Neutrophil (primary cell): ENCODE results near the gene STRN3.
"Not testable (repeated sequence)": the region's sequence is repeated elsewhere in the genome, so short reads cannot be mapped to it uniquely, and the experiment has no call there.

ENCODE experiments used
- H3K27ac ChIP-seq: fragments of 200-600 bp; sonication (generic); 2 replicates; pipeline ENCODE4 v1.5.1; 2016; ENCODE audit warnings: mild to moderate bottlenecking, moderate library complexity
- H3K27me3 ChIP-seq: fragments of 200-600 bp; sonication (generic); 2 replicates; pipeline ENCODE4 v1.6.0; 2016; ENCODE audit warnings: mild to moderate bottlenecking
- H3K36me3 ChIP-seq: fragments of 200-600 bp; sonication (generic); 2 replicates; pipeline ENCODE4 v1.5.1; 2017
- H3K4me1 ChIP-seq, 2 experiments: fragments of 200-600 bp in 1 of 2; sonication (generic) in 1 of 2; 1 replicate in 1 of 2; 2 replicates in 1 of 2; pipeline versions ENCODE4 v1.5.1 to v1.6.1; 2013 to 2016; ENCODE audit warnings: low read depth in 1 of 2, low read length in 1 of 2, mild to moderate bottlenecking in 1 of 2, moderate library complexity in 1 of 2; ENCODE audit not compliant: control insufficient read depth in 1 of 2, insufficient read depth in 1 of 2
- H3K4me3 ChIP-seq, 2 experiments: fragments of 200-600 bp in 1 of 2; sonication (generic) in 1 of 2; 1 replicate in 1 of 2; 2 replicates in 1 of 2; pipeline ENCODE4 v1.5.1; 2013 to 2016; ENCODE audit warnings: low read depth in 1 of 2, low read length in 1 of 2, mild to moderate bottlenecking in 1 of 2, moderate library complexity in 1 of 2
- H3K9me3 ChIP-seq: fragments of 200-600 bp; sonication (generic); 2 replicates; pipeline ENCODE4 v1.5.1; 2016
- CTCF ChIP-seq: fragments of 200-600 bp; sonication (generic); IDR thresholded peaks from 2 replicates; pipeline ENCODE4 v1.5.1; 2016; ENCODE audit warnings: antibody characterized with exemption

STRN3 gene

DNA sequence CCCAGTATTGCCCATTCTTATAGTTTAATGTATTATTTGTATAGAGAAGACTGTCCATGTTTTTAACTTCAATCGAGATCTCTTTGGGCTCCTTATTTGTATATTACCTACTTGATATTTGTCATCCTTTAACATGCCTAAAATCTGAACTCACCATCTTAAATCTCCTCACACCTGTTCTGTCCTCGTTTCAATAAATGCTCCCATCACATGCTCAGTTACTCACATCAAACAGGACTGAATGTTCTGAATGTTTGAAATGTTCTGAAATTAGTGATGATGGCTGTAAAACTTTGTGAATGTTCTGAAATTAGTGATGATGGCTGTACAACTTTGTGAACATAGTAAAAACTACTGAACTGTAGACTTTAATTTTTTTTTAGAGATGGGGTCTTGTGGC, 117.4 kb downstream of the STRN3 start:
- no peaks in the 10 kb centered on the region for H3K9me3 ChIP-seq
- H3K4me3 ChIP-seq = no peak overlapping the region
- H3K27me3 ChIP-seq = no peaks in the 10 kb centered on the region
- no peak for TF ChIP-seq CTCF
- H3K4me1 ChIP-seq = no peaks in the 10 kb centered on the region
- peaks cover 54% of the 10 kb centered on the region for H3K36me3 ChIP-seq
- no peak overlapping the region for H3K27ac ChIP-seq

DNA sequence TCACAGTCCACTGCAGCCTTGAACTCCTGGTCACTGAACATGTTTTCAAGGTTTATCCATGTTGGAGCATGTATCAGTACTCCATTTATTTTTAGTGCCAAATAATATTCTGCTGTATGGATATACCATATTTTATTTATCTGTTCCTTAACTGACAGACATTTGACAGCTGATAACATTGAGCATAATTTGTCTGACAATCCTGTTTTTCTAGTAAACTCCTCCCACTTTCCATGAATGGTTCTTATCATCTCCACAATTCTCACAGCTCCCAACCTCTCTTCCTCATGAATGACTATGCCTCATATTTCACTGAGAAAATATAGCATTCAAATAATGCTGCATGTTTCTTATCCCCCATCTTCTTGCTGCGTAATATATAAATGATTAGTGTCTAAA, 118.5 kb downstream of the STRN3 start:
- Histone ChIP-seq H3K4me3 (no peak overlapping the region), H3K36me3 (peaks cover 54% of the 10 kb centered on the region), H3K27me3 (no peaks in the 10 kb centered on the region), H3K9me3 (no peaks in the 10 kb centered on the region), H3K4me1 (no peaks in the 10 kb centered on the region), H3K27ac (no peak overlapping the region)
- TF ChIP-seq CTCF = no peak

GRCh38 chr14:30906752-30907658, 119.2 kb downstream of the STRN3 start:
- no peak overlapping the region for H3K4me3 ChIP-seq
- no peaks in the 10 kb centered on the region for H3K4me1 ChIP-seq
- TF ChIP-seq CTCF = no peak
- H3K27me3 ChIP-seq = no peaks in the 10 kb centered on the region
- H3K36me3 ChIP-seq = peaks cover 60% of the 10 kb centered on the region
- H3K27ac ChIP-seq = no peak overlapping the region
- H3K9me3 ChIP-seq = no peaks in the 10 kb centered on the region

GRCh38 chr14:30903285-30904124, 122.7 kb downstream of the STRN3 start:
- H3K36me3 ChIP-seq = peaks cover 48% of the 10 kb centered on the region
- H3K27me3 ChIP-seq = no peaks in the 10 kb centered on the region
- no peak overlapping the region for H3K4me3 ChIP-seq
- H3K27ac ChIP-seq = no peak overlapping the region
- no peaks in the 10 kb centered on the region for H3K9me3 ChIP-seq
- no peaks in the 10 kb centered on the region for H3K4me1 ChIP-seq
- TF ChIP-seq CTCF = no peak

DNA sequence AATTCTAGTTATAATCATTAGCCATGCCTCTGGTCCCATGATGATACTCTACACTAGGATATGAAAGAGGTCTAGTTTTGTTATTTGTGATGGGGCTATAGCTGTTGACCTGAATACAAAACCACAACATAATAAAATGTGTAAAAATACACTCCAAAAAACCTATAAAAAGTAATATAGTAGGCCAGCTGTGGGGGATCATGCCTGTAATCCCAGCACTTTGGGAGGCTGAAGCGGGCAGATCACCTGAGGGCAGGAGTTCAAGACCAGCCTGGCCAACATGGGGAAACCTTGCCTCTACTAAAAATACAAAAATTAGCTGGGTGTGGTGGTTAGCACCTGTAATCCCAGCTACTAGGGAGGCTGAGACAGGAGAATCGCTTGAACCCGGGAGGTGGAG, 129.1 kb downstream of the STRN3 start:
- H3K9me3 ChIP-seq, H3K4me3 ChIP-seq, H3K27me3 ChIP-seq, H3K27ac ChIP-seq, H3K4me1 ChIP-seq: not testable (repeated sequence)
- peaks cover 46% of the 10 kb centered on the region for H3K36me3 ChIP-seq

DNA sequence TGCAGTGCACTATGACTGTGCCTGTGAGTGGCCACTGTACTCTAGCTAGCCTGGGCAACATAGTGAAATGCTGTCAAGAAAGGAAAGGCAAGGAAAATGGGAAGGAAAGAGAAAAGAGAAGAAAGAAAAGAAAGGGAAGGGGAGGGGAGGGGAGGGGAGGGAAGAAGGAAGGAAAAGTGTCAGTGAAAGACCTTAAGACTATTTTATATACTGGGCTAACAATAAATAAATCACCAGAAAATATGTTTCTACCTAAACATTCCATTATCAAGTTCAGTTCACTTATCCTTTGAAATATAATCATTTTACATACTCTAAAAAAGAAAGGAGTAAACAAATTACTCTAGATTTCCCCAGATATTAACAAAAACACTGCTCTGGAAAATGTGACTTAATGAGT, 129.7 kb downstream of the STRN3 start:
- no peak for TF ChIP-seq CTCF
- Histone ChIP-seq H3K9me3 (no peaks in the 10 kb centered on the region), H3K4me3 (no peak overlapping the region), H3K4me1 (no peaks in the 10 kb centered on the region), H3K27ac (no peak overlapping the region), H3K36me3 (peaks cover 41% of the 10 kb centered on the region), H3K27me3 (no peaks in the 10 kb centered on the region)
